DLD1 (cell line): ENCODE results near the gene TP53I11.

Source experiments
- in situ Hi-C: cut with HindIII; loops from 2 replicates; pipeline ENCODE4 v1.10.0; 2017; ENCODE audit warnings: low sequenced_read_pairs

Gene TP53I11, protein sequence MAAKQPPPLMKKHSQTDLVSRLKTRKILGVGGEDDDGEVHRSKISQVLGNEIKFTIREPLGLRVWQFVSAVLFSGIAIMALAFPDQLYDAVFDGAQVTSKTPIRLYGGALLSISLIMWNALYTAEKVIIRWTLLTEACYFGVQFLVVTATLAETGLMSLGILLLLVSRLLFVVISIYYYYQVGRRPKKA

DNA sequence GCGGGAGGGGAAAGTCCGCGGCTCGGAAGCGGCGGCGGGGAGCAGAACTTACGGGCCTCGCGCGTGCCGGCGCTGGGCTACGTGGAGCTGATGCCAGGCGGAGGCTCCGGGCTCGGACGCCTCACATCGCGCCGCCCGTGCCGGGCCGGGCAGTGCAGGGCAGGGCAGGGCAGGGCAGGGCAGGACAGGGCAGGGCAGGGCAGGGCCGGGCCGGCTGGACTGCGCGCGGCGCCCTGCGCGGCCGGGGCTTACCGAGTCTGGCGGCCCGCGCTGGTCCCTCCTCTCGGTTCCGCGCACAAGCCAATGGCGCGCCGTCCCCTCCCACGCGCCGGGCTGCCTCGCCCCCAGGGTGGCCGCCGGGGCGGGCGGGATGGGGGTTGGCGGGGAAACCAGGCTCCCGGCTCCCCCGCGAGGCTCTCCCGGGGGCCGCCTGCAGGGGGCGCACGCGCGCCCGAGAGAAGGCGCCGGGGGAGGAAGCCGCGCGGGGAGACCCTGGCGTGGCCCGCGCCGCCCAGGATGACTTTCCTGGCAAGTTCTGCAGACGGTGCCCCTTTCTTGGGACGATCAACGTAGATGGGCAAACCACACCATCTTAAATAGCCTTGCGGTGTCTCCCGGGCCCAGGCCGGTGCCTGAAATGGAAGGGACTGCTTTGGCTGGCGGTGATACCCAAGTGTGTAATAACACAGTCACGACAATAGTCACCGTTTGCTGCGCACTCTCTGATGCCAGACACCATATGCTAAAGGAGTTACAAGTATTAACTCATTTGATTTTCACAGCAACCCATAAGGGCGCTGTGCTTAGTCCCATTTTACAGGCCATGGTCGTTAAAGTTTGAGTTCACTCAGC is at the start of gene TP53I11:
TSS of gene TP53I11 (minus strand) at position 259 of the 852 bp plus-strand sequence. CDS start 12,548 bp downstream, outside the sequence.
- in situ Hi-C loops, result no loop called here

DNA sequence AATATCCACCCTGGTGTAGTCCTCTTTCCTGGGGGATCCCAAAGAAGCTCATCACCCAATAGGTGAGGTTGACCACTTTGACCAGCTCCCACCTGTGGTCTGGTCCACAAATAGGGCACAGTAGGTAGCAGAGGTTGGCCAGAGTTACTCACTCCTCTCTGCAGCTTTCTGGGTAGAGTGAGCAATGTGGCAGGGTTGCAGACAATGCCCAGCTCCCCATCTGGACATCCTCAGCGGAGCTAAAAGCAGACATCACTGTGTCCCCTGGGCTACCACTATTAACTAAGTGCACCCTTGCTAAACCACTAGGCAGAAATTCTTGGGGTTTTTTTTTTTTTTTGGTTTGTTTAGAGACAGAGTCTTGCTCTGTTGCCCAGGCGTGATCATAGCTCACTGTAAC is 48.4 kb upstream of the TP53I11 start:
- in situ Hi-C loops, result no loop called here

DNA sequence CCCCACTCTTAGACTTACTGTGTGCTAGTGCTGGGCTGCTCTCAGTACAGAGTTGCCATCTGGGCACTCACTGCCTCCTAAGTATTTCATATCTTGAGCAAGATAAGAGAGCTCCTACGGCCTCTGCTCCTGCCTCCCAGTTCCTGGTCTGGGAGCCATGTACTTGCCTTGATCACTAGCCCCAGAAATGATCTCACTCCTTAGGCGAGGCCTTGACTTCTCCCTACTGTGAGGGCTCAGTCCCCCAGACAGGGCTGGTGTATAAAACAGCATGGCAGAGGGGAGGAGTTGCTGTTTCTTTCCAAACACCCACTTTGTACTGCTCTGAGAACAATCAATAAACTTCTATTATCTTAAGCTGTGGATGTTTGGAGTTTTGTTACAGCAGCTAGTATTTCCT is 47.4 kb upstream of the TP53I11 start:
- in situ Hi-C loops, result no loop called here

DNA sequence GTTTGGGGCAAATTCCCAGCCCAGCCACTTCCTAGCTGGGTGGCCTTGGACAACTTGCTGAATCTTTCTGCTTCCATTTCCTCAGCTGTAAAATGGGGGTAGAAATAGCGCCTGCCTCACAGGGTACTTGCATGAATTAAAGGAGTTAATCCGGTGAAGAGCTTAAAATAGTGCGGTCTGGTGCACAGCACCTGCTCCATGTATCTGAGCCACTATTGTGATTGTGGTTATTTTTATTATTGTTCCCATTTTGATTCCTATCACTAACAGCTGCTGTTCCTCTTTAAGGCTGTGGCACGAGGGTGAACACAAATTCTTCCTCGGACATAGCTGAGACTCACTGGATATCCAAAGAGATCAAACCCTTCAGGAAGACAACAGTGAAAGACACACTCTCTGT is 46.9 kb upstream of the TP53I11 start:
- in situ Hi-C loops, result no loop called here

DNA sequence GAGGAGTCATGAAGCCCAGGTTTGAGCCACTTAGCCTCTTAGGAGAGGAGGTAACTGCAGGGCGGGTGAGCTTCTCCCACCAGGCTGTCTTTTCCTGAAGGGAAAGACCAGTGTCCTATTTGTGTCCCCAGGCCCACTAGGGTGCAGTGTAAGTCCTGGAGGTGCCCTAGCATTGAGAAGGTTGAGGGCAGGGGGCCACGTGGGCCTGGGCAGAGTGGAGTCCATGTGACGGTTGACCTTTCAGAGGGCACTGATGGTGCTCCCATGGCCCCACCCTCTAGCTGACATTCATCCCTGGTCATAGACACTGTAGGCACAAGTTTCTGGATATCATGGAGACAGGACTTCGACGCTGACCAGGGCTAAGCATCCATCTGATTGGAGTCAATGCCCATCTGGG is 44.1 kb upstream of the TP53I11 start:
- in situ Hi-C loops, result no loop called here

DNA sequence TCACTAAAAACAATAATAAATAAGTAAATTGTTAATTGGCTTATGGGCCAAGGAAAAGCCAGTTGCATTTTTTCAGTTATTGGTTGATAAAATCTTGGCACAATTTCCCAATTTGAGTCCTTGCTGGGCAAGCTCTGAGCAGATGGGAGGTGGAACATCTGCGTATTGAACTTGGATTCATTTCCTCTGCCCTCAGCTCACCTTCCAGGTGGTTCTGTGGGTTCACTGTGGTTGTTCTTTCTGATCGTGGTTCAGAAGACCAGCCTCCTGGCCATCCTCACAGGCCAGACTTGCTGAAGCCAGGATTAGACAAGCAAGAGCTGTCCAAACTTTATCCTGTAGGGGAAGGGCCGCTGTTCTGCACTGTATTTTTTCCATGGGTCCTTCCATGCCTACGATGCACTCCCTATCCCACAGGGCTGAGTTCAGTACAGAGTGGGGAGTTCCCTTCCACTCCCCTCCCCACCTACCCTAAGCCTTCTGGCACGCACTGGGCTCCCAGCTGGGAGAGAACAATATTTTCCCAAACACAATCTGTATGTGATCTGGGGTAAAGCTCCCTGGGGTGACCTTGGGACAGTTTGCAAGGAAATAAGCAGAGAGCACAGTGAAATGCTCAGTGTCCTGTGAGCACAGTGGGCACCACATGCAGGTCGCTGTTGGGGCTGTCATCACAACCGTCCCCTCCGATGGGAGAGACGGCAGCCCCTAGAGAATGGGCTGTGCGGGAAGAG is 43.5 kb upstream of the TP53I11 start:
- in situ Hi-C loops, result no loop called here

DNA sequence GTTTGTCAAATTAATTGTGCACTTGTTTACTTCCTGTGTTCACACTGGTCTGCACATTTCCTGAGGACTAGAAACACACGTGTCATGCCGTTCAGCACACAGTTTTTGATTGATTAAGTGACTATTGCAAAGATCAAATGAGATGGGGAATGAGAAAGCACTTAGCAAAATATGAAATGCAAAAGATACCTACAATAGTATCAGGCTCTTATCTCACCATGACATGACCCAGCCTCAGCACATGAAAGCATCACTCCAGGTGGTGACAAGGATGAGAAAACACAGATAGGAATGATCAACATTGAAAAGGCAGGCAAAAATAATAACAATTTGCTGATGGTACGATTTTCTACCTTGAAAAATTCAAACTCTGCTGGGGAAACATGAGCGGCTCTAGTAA is 42.1 kb upstream of the TP53I11 start:
- in situ Hi-C loops, result no loop called here

DNA sequence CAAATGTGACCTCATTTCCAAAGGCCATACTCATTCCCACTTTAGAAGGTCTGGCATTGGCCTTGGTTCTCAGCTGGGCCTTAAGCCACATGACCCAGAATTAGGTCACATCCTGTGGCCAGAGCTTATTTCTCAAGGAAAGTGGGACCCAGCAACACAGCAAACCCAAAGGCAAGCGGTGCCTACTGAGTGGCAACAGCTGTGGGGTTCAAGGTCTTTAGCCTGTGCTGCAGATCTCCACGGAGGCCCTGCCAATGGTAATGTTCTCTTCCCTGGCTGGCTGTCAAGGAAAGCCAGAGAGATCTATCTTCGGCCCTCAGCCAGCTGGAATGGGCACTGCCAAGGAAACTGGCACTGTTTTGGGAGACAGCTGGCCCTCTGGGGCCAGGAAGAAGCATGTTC is 41.5 kb upstream of the TP53I11 start:
- in situ Hi-C loops, result no loop called here

DNA sequence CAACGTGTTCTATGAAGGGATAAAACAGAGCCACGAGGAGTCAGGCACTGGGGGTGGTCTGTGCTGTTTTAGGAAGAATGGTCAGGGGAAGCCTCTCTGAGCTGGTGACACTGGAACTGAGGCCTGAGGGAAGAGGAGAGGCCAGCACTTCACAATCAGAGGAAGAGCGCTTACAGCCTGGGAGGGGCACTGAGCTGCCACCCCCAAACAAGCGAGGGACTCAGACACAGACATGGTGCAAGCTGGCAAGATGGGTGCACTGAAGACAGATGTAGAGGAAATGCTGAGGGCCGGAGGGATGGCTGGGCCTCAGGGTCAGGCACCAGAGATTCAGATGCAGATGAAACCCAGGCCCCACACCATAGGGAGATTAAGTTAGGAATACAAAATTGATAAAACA is 40.0 kb upstream of the TP53I11 start:
- in situ Hi-C loops, result no loop called here

DNA sequence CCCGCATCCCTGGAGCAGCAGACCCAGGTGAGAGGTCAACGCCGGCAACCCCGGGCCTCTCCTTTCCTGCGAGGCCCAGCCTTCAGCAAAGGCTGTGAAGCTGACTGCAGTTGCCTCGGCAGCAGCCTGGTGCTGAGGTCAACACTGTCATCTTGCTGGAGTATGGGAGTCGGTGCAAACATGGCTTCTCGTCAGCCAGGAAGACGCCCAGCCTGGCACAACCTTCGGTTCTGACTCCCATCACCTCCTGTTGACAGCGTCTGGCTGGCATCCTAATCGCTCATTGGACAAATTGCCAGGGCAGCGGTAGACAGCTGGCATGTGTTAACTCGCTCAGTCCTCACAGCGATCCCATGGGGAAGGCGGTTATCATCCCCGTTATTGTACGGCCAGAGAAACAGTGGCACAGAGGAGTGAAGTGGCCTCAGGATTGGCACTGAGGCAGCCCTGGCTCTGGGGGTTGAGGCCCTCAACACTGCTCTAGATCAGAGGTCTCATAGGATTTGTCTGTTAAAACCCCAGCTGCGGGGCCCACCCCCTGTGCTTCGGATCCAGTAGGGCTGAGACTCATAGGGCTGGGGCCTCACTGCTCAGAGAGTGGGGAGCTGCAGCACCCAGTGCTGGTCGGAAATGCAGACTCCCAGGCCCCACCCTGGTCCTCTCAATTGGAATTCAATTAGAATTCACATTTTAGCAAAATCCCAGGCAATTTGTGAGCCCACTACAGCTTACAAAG is 39.3 kb upstream of the TP53I11 start:
- in situ Hi-C loops, result no loop called here

DNA sequence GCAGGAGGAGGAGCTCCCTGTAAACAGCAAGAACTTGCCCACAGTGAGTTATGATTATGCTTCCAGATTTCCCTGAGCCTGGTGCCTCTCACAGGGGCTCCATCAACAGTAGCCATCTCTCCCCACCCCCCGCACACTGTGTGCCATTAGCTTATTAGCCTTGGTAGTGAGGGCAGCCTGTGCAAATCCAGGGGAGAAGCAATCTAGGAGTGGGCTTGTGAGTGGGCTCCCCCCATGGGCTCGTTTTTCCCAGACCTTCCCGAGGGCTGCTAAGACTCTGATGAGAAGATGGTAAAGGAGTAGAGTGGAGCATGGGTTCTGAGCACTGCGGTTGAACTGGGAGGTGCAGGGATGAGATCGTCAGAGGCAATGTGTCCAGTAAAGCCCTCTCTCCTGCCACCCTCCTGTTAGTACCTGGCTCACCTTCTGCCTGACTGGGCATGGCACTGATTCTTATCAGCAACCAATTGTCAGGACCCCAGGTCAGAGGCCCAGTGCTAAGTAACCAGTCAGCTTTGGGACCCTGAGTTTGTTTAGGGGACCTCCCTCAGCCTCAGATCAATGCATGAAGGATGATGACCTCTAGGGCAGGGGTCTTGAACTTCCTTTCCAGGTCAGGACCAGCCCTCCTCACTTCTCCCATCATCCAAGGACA is 38.4 kb upstream of the TP53I11 start:
- in situ Hi-C loops, result no loop called here

DNA sequence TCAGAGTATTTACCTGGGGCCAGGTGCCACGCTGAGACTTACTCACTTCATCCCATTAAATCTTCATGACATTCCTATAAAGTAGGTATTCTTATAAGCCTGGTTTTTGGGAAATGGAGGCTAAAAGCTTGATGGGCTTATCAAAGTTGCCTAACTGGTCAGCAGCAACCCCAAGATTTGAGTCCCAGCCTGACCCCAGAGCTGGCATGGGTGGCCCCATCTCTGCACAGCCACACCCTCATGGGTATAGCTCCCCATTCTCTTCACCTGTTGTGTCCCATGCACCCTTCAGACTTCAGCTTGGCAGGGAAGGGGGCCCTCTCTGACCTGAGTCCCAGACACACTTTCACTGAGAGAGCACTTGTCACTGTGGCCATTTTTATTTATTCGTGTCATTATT is 37.4 kb upstream of the TP53I11 start:
- in situ Hi-C loops, result no loop called here

DNA sequence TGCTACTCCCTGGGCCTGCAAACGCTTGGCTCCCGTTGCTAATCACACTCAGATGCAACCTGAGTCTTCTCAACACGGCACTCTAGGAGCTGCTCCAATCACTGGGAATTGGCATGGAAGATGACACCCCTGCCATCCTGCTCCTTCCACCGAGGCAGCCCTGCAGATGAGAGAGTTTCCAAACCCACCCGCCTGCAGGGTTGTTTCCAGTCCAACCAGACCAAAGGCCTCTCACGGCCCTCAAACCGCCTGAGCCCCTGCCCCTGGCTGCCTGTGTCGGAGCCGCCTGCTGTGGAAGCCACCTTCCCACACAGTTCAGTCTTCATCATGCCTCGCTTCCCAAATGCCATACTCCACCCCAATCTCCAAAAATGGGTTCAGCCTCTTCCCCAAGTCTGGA is 36.8 kb upstream of the TP53I11 start:
- in situ Hi-C loops, result no loop called here

DNA sequence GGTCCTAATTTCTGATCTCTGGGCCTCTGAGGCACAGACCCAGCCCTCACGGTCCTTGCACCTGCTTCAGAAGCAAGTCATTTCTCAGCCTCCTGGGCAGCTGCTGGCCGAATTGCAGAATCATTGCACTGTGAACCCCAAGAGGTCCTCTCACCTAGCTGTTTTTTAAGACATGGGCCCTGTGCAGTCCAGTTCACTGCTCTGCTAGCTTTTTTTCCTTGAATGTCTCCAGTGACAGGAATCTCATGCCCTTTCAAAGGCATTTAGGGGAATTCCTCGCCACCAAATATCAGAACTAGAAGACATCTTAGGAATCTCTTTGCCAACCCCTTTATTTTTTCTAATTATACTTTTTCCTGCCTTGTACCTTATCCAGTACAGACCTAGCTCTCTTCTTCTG is 35.6 kb upstream of the TP53I11 start:
- in situ Hi-C loops, result no loop called here

DNA sequence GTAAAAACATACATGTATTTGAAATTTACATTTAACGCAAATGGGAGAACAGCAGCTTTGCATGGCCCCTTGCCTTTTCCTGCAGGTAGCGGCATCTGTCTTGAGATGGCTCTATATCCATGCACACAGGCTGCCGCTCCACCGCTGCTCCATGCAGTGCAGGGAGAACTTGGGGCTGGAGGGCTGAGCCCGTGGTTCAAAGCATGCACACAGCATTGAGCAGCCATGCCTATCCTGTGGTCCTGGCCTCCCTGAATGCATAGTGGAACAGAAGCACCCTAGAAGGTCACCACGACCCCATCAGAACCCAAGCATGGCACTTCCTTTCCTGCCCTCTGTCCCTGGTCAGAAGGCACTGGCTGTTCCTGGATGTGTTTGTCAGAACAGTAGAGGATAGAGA is 35.0 kb upstream of the TP53I11 start:
- in situ Hi-C loops, result no loop called here

DNA sequence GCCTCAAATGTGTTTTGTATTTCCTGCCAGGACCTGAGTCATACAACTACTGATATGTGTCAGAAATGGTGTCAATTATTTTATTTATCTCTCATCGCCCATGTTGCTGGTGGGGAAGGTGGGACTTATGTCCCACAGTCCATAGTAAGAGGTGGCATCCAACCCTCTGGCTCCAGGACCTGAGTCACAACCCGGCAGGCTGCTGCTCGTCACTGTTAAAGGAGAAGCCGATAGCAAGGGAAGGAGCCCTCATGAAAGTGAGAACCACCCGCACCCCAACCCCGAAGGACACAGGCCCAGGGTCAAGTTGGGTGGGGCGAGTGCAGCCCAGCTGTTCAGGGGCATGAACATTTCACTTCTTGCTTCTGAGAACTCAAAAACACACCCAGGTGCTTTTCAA is 33.1 kb upstream of the TP53I11 start:
- in situ Hi-C loops, result no loop called here

DNA sequence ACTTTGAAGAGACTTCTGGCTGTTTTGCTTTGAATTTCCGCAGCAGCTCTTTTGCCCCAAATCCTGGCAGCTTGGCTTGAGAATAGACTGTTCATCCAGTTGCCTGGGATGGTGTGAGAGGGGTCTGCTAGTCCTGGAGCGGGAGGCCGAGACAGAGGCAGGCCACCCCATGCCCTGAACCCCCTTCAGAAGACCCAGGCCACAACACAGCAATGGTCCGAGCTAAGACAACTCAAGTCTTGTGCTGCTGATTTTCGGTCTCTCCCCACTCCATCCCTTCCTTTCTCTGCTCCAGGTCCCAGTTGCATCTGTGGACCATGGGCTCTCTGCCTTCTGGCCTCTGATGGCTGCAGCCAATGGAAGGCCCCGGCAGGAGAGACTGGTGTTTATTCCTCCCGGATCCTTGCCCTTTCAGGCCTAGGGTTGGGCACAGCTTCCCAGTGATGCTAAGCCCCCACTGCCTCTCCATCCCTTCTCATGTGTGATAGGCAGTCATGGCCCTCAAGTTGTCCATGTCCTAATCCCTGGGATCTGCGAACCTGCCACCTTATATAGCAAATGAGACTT is 31.9 kb upstream of the TP53I11 start:
- in situ Hi-C loops, result no loop called here

DNA sequence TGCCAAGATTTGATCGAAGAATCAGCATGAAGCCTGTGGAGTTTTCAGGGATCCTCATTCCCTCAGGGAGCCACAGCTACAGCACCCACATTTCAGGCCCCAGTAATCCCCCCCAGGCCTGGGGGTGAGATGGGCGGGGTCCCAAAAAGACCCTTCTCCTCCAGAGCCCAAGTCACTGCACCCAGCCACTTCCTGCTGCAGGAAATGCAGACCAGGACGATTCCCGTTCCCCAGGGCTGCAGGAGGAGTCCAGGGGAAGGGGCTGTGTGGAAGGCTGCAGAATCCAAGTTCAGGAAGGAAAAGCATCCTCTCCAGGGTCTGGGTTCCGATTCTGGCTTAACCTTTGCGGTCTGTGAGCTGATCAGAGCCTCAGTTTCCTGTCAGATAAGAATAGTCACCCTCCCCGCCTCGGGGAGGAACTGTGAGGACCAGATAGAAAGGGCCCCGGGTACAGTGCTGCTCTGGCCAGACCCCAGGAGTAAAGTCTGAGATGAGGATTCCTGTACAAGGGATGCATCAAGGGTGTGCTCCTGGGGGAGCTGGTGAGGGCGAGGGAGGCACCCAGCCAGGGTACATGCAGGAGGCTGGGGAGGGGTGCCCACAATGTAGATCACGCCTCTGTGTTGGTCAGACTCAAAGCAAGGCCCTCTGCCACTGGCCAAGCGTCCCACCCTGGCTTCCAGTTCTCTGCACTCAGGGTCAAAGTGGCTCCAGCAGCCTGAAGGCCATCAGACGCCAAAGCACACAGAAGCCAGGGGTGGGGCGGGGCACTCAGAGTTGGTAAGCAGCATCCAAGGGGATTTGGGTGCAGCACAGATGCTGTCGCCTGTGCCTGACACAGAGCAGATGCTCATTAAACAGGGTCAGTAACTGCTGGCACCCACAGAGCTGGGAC is 30.1 kb upstream of the TP53I11 start:
- in situ Hi-C loops, result no loop called here
